Activated T-cell treated with anti-CD3 and anti-CD28 coated beads for 4 hours (primary cell): Measurements from ENCODE around the gene NINJ2.
"Not testable (repeated sequence)": the region's sequence is repeated elsewhere in the genome, so short reads cannot be mapped to it uniquely, and the experiment has no call there.

ENCODE experiments used
- DNase-seq: peaks from one replicate; pipeline ENCODE4 v3.0.0-alpha.2; 2020

NINJ2 gene

DNA sequence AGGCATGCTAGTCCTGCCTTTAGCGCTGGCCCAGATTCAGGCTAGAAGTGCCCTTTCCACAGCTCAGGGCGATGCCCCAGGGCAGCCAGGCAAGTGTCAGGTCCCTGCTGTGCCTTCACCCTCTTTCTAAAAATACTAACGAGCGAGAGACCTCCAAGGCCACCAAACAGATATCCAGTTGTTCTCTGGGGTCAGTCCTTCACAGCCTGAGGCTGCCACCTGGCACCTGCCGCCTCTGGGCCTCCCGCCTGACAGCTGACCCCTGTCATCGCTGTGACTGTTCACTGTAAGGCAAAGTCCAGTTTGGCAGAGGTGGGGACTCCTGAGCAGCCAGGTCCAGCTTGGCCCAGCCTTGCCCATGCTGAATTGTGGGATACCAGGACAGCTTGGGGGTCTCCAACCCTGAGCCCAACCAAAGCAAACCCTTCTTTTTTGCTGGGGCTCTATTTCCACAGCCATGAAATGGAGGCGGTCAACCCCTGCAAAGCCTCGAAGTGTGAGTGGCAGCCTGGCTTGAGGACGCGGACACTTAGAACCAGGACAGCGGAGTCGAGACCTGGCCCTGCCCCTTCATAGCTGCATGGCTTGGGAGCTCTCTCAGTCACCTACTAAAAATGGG, 79.9 kb downstream of the NINJ2 start:
- DNase-seq: no peak

- no peak for DNase-seq
Observed at GRCh38 chr12:581746-582145, 81.5 kb downstream of the NINJ2 start.

- no peak for DNase-seq
Observed at GRCh38 chr12:581321-581720, 81.9 kb downstream of the NINJ2 start.

- DNase-seq: no peak
Observed at GRCh38 chr12:580813-581212, 82.4 kb downstream of the NINJ2 start.

GRCh38 chr12:579420-580110, 83.7 kb downstream of the NINJ2 start:
- no peak for DNase-seq

DNA sequence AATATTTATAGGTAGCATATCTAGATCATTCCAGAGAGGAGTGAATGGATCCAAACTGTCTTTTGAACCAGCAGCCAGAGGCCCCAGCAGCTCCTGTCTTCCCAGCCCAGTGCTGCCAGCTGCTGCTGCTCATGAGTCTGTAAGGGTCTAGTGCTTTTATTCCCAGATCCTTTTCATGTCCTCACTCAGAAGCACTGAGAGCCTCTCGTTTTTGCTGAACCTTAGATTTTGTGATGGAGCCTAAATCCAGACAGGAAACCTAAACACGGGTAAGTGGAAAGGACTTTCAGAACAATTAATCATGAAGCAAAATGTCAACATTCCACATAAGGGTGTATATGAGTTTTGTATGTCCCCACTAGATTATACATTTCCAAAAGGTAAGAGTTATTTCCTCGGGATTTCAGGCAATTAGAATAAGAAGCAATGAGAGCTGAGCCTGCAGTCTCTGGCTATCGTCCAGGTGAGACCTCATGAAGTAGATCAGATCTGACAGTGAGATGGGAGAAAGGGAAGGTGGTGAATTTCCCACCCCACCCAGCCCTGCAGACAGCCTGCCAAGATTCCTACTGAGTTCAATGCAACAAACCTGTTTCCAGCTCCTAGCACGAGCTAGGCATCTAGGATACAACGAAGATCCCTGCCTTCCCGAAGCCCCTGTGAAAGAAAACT, 84.4 kb downstream of the NINJ2 start:
- no peak for DNase-seq

- not testable (repeated sequence) for DNase-seq
Observed at GRCh38 chr12:577994-578747, 85.1 kb downstream of the NINJ2 start.

- no peak for DNase-seq
Observed at GRCh38 chr12:576615-577110, 86.6 kb downstream of the NINJ2 start.

DNA sequence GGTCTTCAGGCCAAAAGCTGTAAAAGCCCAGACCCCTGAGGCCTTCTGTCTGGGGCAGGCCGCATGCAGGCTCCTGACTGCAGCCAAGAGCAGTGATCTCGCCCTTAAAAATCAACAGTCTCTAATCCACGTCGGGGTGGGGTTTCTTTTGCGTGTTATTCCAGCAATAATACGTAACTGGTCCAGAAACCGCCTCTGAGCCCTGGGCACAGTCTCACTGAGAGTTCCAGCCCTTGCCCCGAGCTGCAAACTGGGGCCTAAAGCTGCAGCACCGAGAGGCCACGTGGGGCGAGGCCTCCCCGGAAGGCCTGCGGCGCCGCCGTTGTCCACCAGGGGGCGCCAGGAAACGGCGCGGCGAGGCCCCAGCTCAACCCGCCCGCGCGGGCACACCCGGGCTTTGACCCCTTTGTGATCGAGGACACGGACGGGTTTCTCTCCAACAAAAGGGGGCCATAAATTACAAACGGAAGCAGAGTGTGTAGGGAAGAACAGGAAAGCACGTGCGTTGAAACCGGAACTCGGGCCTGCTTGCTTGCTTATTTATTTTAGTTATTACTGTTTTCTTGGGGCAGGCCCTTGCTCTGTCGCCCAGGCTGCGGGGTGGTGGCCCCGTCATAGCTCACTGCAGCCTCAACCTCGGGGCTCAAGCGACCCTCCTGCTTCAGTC, 87.2 kb downstream of the NINJ2 start:
- peak; percentile 79 for DNase-seq

DNA sequence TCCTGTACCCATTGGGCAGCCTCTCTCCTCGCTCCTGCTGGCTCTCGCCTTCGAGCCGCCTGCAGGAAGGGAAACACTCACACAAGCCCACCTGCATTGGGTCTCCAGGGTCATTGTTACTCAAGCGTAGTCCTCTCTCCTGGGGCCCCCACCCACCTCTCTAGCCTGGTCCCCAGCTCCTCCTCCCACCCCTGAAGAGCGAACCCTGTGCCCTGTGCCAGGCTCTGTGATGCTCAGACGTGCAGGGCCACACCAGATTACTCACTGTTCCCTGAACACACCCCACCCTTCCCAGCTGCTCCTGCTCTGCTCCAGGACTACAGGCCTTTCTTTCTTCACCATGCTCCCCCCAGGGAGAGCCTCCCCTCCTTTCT, 88.1 kb downstream of the NINJ2 start:
- DNase-seq: no peak

DNA sequence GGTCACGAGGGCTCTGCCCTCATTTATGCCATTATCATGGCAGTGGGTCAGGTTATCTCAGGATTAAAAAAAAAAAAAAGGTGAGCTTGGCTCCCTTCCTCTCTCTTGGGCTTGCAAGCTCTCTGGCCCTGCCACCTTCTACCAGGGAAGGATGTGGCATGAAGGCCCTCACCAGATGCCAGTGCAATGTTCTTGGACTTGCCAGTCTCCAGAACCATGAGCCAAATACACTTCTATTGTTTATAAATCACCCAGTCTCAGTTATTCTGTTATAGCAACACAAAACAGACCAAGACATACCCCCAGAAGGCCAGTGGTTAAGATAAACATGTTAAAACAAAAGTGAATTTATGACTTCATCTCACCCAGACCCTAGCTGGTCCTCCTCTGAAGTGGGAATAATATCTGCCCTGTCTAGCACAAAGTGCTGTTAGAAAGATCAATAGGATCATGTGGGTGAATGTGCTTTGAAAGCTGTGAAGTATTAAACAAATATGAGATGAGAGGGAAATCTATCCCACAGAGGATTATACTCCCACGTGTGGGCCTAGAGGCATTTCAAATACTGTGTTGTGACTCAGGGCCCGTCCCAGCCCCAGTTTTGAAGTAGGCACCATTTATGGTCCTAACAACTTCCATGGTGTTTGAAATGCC, 88.6 kb downstream of the NINJ2 start:
- no peak for DNase-seq

- DNase-seq: no peak
Observed at GRCh38 chr12:573232-573631, 90.0 kb downstream of the NINJ2 start.

- no peak for DNase-seq
Observed at GRCh38 chr12:572532-572899, 90.7 kb downstream of the NINJ2 start.

GRCh38 chr12:571795-572531, 91.3 kb downstream of the NINJ2 start:
- DNase-seq: no peak

GRCh38 chr12:570921-571794, 92.1 kb downstream of the NINJ2 start:
- DNase-seq: no peak

- no peak for DNase-seq
Observed at GRCh38 chr12:570435-570920, 92.8 kb downstream of the NINJ2 start.

DNA sequence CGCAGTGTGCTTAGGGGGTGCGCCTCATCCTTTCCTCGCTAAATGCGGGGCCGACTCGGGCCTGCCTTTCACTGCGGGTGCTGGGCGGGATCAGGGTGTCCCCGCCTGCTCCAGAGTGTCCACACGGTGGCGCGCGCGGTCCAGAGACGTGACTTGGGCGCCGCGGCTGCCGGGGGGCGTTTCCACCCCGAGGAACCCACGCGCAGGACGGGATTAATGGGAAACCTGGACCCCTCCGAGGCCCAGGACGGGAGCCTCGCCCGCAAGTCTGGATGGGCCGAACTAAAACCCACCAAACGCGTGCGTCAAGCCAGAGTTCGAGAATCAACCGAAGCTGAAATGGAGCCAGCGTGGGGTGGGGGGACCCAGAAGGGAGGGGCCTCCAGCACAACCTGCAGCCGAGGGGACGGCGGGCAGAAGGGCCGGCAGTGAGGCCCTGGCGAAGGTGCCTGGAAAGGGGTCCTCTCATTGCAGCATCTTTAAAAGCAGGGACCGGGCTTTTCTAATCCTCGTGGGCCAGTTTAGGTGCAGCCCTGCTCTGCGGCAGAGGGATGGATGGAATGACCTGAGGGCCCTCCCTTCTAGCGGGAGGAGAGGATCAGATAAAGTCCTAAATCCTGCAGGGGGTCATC, 93.3 kb downstream of the NINJ2 start:
- peak; percentile 80 for DNase-seq

- no peak for DNase-seq
Observed at GRCh38 chr12:569091-569676, 94.1 kb downstream of the NINJ2 start.

GRCh38 chr12:568486-568885, 94.8 kb downstream of the NINJ2 start:
- DNase-seq: no peak
